ENCODE data around the gene ME2.

GRCh38 chr18:50955253-50955652 lies 76.3 kb downstream of the ME2 start:
- TF ChIP-seq EP300 (IDR thresholded peaks at IDR 0.05) (no peak), CTCF (IDR thresholded peaks at IDR 0.05) (no peak)
